K562 treated with DMSO at 1 percent for 48 hours (cell line): Measurements from ENCODE around the gene PSMD6. TPM values are rescaled to one million over a fixed set of nuclear protein-coding genes. Genes with fewer than 3 reads are reported as not detected.

ENCODE experiments used
- total RNA-seq: library from RNA; unstranded; fragments of 300-600 nt; gene quantifications from 2 replicates; pipeline ENCODE4 v1.2.3, GENCODE V29; 2022; ENCODE audit warnings: low replicate concordance; ENCODE audit errors: extremely low read depth

The PSMD6 gene
- not detected in 2 replicates for total RNA-seq

GRCh38 chr3:64023187-64023860 lies at the start of gene PSMD6:
PSMD6 (minus strand) TSS chr3:64023494; CDS start chr3:64023419, 75 bp downstream.

Other genes starting within 250 kb of the PSMD6 start
- gene C3orf49, start 204.2 kb downstream of the PSMD6 start, total RNA-seq: not detected in 2 replicates
- not detected in 2 replicates for gene THOC7, start 159.7 kb downstream of the PSMD6 start, total RNA-seq
- not detected in 2 replicates for gene ATXN7, start 159.6 kb downstream of the PSMD6 start, total RNA-seq
- gene SCAANT1, start 111.1 kb downstream of the PSMD6 start, total RNA-seq: not detected in 2 replicates
- gene PRICKLE2, start 202.0 kb upstream of the PSMD6 start, total RNA-seq: not detected in 2 replicates